Stomach smooth muscle (tissue), 2 donors: ENCODE measurements around the gene C1QL1.
"Not testable (repeated sequence)": the region's sequence is repeated elsewhere in the genome, so short reads cannot be mapped to it uniquely, and the experiment has no call there.

Experiments
- H3K27ac ChIP-seq: one replicate; pipeline ENCODE4 v1.7.0; 2013; ENCODE audit warnings: mild to moderate bottlenecking, low read length, inconsistent platforms
- H3K27me3 ChIP-seq, 2 donors: one replicate each; pipeline ENCODE4 v1.7.0; 2013; ENCODE audit warnings: low read length in 2 of 2; ENCODE audit not compliant: insufficient read depth in 2 of 2, control insufficient read depth in 1 of 2
- H3K36me3 ChIP-seq, 2 donors: one replicate each; pipeline ENCODE4 v1.7.0; 2013; ENCODE audit warnings: low read length in 2 of 2; ENCODE audit not compliant: control insufficient read depth in 2 of 2, insufficient read depth in 2 of 2
- H3K4me1 ChIP-seq: one replicate; pipeline ENCODE4 v1.7.0; 2013; ENCODE audit warnings: low read length; ENCODE audit not compliant: control insufficient read depth, insufficient read depth
- H3K4me3 ChIP-seq, 2 donors: one replicate each; pipeline ENCODE4 v1.7.0; 2013; ENCODE audit warnings: low read length in 2 of 2
- H3K9ac ChIP-seq, 2 donors: one replicate each; pipeline ENCODE4 v1.7.0; 2013; ENCODE audit warnings: low read length in 2 of 2, mild to moderate bottlenecking in 1 of 2
- H3K9me3 ChIP-seq, 2 donors: one replicate each; pipeline ENCODE4 v1.7.0; 2013; ENCODE audit warnings: low read length in 2 of 2; ENCODE audit not compliant: control insufficient read depth in 2 of 2
- donor health status: healthy.
- donor health status: Pancreatic carcinoma.

The C1QL1 gene

DNA sequence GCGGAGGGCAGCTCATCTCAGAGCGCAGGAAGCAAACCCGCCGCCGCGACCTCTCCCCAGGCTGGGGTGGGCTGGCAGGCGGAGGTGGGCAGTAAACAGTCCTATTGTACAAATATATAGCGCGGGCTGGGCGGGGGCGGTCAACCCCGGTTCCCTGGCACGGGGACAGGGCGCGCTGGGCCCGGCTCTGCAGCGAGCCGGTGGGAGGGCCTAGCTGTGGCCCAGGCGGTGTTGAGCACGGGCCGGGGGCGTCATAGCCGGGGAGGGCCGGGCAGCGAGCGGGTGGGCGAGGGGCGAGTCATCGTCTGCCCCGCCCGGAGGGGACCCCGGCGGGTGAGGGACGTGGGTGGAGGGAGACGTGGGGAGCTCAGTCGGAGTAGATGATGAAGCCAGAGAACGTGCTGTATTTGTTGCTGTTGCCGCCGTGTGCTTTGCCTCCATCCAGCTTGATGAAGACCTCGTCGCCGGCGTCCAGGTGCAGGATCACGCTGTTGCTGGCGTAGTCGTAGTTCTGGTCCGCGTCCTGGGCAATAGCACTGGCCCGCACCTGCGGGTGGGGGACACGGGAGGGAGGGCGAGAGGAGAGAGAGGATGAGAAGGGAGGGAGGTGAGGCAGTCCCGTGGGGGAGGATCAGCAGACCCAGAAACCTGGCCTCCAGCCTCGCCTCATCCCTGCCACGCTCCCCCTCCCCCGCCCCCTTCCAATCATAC lies 8.1 kb downstream of the C1QL1 start:
- H3K4me3 ChIP-seq: no peak overlapping the region
- no peaks in the 10 kb centered on the region for H3K36me3 ChIP-seq
- no peak overlapping the region for H3K9ac ChIP-seq
- peaks cover 4 to 9% of the 10 kb centered on the region in 2 donors for H3K27me3 ChIP-seq
- H3K27ac ChIP-seq: no peak overlapping the region
- H3K4me1 ChIP-seq: peaks cover 4% of the 10 kb centered on the region
- H3K9me3 ChIP-seq: no peaks in the 10 kb centered on the region

DNA sequence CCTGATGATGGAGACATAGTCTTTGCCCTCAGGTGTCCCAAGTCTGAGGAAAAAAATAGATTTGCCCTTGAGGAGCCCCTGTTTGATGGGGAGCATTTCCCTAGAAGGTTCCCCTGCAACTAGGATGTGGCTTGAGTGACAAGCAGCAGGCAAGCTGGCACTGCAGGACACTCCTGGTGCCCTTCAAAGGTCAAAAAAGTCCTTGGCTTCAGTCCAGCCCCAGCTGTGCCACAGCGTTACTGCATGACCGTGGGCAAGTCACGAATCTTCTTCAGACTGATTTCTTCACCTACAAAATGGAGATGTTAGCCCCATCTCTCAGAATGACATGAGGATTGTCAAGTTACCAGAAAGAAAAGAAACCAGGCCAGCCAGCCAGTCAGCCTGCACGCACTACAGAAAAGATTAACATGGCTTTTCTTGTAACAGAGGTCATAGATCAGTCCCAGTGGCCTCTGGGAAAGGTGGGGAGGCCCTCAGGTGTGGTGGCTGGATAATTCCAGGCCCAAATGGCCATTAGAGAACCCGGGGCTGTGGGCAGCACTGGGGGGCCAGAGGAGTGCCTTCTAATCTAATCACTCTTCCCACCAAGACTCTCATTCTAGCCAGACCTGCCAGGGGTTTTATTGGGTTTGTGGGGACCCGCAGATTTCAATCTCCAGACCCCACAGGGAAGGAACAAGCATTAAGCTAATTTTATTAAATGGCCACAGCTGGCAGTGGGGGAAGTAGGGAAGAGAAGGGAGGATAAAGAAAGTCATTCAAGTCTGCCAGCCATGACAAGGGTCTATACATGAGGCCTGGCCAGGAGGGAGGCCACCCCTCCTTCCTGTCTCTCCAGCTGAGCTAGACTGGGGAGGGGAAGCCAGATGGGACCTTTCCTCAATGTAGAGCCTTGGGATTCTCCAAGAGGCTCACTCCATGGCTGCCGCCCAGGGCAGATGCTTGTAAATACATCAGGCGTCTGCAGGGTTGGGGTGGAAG lies 10.8 kb downstream of the C1QL1 start:
- H3K4me3 ChIP-seq: no peak overlapping the region

DNA sequence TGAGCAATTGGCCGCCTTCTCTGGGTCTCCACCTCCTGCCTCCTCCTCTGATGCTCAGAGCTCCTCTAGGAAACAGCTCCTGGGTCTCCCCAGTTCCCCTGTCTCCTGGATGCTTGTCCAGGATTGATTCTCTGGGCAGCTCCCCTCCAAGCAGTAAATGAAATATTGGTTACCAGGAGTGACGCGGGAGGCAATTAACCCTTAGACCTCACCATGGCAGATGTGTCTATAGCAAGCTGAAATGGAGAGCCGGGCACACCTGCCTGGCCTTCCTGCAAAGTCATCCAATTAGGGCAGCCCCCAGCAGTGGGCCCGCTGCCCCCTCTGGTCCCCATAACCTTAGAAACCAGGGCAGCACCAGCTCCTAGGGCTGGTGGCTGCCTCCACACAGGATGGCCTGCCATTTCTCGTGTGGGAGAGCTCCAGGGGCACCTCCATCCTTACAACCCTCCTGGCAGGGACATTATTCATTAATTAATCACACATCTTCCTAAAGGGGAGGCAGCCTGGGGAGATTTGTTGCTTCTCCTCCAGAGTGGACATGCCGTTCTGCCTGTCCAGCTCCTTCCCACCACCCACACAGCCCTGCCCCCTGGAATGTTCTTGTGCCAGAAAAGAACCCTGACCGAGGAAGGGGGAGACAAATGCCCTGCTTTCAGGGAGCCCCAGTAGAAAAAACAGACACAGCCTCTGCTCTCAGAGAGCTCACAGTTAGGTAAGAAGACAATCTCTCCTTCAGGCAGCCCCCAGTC lies 12.3 kb downstream of the C1QL1 start:
- Histone ChIP-seq H3K27me3 (peaks cover 4 to 9% of the 10 kb centered on the region in 2 donors), H3K9me3 (no peaks in the 10 kb centered on the region), H3K36me3 (no peaks in the 10 kb centered on the region), H3K27ac (no peak overlapping the region), H3K4me3 (no peak overlapping the region), H3K4me1 (peaks cover 4% of the 10 kb centered on the region), H3K9ac (no peak overlapping the region)

More for the DNA sequence above, 10.8 kb downstream of the C1QL1 start:
- no peaks in the 10 kb centered on the region for H3K36me3 ChIP-seq
- no peaks in the 10 kb centered on the region for H3K9me3 ChIP-seq
- H3K27ac ChIP-seq: no peak overlapping the region
- peaks cover 4 to 9% of the 10 kb centered on the region in 2 donors for H3K27me3 ChIP-seq
- H3K4me1 ChIP-seq: peaks cover 4% of the 10 kb centered on the region
- no peak overlapping the region for H3K9ac ChIP-seq

DNA sequence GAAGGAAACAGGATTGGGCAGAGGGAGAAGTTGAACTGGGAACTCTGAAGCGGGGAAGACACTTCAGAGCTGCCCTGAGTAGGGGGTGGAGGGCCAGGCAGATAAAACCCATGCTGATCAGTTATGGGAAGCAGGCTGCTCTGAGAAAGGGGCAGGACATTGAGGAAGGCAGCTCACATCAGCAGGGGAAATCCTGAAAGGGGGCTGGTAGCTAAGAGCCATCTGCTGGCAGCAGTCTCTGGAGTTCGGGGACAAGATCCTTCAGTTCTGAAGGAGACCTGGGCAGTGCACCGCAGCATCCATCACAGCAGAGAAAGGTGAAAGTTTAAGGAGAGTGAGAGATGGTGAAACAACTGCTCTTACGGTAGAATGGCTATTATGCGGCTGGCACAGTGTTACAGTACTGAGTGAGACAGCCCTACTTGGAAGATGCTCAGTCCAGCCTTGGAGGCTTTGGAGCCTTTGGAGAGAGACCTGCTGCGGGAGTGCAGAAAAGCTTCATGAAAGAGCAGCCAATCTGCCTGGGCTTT lies 15.1 kb downstream of the C1QL1 start:
- H3K27ac ChIP-seq: no peak overlapping the region
- H3K27me3 ChIP-seq: peaks cover 0 to 4% of the 10 kb centered on the region in 2 donors
- no peak overlapping the region for H3K9ac ChIP-seq
- H3K9me3 ChIP-seq: no peaks in the 10 kb centered on the region
- no peak overlapping the region for H3K4me3 ChIP-seq
- no peaks in the 10 kb centered on the region for H3K36me3 ChIP-seq
- peaks cover 5% of the 10 kb centered on the region for H3K4me1 ChIP-seq

DNA sequence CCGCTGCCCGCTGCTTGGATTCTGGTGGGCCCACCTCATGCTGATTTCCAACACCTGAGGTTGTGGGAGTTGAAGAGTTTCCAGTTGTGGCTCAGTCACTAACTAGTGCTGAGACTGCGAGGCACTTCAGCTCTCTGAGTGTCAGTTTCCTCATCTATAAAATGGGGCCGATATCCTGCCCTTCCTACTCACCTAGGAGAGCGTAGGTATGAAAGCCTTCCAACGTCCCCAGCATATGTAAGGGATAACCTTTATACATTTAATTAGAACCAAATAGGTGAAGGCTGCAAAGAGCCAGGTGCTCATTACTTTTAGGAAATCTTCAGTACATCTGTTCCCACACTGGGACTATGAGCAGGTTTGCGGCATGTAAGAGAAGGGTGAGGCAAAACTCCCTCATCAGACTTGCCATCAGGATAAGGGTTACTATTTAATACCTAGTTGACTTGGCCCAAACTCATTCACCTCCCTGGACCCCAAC lies 19.7 kb downstream of the C1QL1 start:
- H3K9ac ChIP-seq: peak overlapping the region in 1 of 2 donors; percentile 60
- H3K4me1 ChIP-seq: peaks cover 15% of the 10 kb centered on the region
- no peaks in the 10 kb centered on the region for H3K9me3 ChIP-seq
- H3K4me3 ChIP-seq: peak overlapping the region; percentile 88 to 89
- H3K27me3 ChIP-seq: peaks cover 0 to 3% of the 10 kb centered on the region in 2 donors
- no peak overlapping the region for H3K27ac ChIP-seq
- no peaks in the 10 kb centered on the region for H3K36me3 ChIP-seq

DNA sequence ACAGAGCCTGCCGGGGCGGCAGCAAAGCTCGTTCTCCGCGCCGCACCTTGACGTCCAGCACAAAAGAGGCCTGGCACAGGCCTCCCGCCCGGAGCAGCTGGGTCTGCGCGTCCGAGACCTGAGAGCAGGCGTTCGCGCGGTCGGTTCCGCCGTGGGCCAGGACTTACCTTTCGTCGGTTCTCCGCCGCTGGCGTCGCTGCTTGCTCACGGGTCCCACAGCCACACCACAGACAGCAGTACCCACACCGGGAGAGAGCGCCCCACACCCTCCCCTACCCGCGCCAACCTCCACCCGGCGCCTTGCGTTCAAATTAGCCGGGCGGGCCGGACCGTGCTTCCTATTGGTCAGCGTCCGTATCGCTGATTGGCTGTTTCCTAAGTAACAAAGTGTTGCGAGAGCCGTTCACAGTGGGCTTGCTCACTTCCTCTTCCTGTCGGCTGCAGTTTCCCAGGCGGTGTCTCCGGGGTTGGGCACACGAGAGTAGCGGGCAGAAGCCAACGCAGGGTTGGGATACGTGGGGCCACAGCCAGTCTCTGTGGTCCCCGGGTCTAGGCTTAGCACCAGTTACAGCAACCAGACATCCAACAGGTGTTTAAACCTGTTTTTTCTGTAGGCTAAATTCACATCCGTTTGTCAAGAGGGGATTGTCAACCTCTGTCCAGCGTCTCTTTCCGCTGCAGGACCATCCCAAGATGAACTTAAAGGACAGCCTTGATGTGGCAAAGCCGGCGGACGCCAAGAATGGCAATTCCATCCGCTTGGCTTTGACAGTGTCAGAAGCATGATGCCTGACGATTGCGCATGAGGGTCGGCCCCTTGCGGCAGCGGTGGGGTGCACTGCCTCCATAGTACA lies 20.4 kb downstream of the C1QL1 start, which contains the start of gene KIF18B:
Gene KIF18B, minus strand, starts transcription at position 313 of the 854 bp plus-strand sequence. CDS start 11,429 bp downstream, outside the sequence.
- H3K36me3 ChIP-seq: no peaks in the 10 kb centered on the region
- peaks cover 15% of the 10 kb centered on the region for H3K4me1 ChIP-seq
- H3K27ac ChIP-seq: no peak within 1 kb of the TSS
- peak within 1 kb of the TSS; percentile 88 to 89 for H3K4me3 ChIP-seq
- peaks cover 0 to 3% of the 10 kb centered on the region in 2 donors for H3K27me3 ChIP-seq
- peak within 1 kb of the TSS; percentile 60 to 93 for H3K9ac ChIP-seq
- H3K9me3 ChIP-seq: no peaks in the 10 kb centered on the region

DNA sequence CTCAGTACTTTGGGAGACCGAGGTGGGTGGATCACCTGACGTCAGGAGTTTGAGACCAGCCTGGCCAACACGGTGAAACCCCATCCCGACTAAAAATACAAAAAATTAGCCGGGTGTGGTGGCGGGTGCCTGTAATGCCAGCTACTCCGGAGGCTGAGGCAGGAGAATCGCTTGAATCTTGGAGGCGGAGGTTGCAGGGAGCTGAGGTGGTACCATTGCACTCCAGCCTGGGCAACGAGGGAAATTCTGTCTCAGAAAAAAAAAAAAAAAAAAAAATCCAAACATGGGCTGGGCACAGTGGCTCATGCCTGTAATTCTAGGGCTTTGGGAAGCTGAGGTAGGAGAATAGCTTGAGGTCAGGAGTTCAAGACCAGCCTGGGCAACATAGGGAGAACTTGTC lies 22.5 kb downstream of the C1QL1 start:
- not testable (repeated sequence) for H3K36me3 ChIP-seq, H3K27me3 ChIP-seq, H3K9me3 ChIP-seq, H3K4me3 ChIP-seq, H3K27ac ChIP-seq, H3K9ac ChIP-seq
- H3K4me1 ChIP-seq: peaks cover 15% of the 10 kb centered on the region

DNA sequence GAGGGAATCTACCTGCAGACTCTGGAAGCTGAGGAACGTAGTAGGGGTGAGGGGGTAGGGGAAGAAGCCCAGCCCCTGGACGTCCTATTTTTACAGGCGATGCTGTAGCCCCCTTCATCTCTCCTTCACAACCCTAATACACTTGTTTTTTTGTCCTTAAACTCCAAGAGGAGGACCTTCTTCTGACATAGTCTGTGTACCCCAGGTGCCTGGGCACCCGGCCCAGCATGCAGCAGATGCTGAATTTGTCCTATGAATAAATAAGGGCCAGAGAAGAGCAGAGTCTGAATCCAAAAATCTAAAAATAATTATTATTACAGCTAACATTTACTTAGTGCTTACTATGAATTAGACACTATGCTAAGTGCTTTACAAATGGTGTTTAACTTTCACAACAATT lies 25.6 kb downstream of the C1QL1 start:
- H3K4me1 ChIP-seq: peaks cover 5% of the 10 kb centered on the region

DNA sequence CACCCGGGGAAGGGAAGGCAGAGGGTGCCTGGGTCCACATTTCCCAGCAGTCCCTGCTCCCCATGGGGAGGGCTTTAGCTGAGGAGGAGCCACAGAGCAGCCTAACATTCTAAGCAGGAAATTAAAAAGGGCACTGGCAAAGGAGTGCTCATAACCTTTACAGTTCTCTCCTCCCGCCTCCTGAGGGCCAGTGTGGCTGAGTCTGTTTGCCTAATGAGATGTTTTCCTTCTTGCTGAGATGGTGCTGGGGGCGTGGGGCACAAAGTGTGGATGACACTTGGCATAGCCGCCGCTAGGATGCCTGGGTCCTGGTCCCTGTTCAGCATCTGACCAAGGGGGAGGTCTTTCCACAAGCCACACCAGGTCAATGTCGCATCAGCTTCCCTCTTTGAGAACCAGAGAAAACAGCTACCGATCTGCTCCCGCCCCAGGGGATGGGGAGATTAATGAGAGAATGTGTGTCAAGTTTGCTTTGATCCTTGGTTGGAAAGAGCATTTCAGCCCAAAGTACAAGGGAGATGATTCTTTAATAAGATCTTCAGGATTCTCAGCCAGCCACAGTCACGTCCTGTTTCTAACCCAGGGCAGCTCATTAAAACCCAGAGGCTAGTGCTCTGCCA lies 26.3 kb downstream of the C1QL1 start:
- Histone ChIP-seq H3K4me1 (no peaks in the 10 kb centered on the region), H3K27me3 (no peaks in the 10 kb centered on the region), H3K36me3 (no peaks in the 10 kb centered on the region), H3K4me3 (no peak overlapping the region), H3K9ac (no peak overlapping the region), H3K27ac (no peak overlapping the region), H3K9me3 (no peaks in the 10 kb centered on the region)

More for the DNA sequence above, 25.6 kb downstream of the C1QL1 start:
- H3K36me3 ChIP-seq: no peaks in the 10 kb centered on the region
- H3K9ac ChIP-seq: no peak overlapping the region
- H3K4me3 ChIP-seq: no peak overlapping the region
- no peak overlapping the region for H3K27ac ChIP-seq
- no peaks in the 10 kb centered on the region for H3K9me3 ChIP-seq
- peaks cover 0 to 3% of the 10 kb centered on the region in 2 donors for H3K27me3 ChIP-seq
